ENCODE data around the gene SETBP1.

DNA sequence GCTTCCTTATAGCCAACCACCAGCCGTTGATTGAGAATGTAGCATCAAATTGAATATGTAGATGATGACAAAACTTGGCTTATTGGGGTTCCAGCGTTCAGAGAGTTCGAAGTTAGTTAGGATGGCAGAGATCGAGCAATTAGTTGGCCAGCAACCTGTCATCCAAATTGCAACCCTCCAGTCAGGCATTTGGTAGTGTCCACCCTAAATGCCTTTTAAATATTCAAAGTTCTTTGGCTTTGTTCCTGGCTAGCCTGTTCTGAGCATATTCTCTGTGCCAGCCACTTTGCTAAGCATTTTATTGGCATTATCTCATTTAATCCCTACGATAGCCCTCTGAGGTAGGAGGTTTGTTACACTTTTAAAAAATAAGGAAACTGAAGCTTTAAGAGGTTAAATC, 342.8 kb downstream of the SETBP1 start:
- TF ChIP-seq, protein P1, sequence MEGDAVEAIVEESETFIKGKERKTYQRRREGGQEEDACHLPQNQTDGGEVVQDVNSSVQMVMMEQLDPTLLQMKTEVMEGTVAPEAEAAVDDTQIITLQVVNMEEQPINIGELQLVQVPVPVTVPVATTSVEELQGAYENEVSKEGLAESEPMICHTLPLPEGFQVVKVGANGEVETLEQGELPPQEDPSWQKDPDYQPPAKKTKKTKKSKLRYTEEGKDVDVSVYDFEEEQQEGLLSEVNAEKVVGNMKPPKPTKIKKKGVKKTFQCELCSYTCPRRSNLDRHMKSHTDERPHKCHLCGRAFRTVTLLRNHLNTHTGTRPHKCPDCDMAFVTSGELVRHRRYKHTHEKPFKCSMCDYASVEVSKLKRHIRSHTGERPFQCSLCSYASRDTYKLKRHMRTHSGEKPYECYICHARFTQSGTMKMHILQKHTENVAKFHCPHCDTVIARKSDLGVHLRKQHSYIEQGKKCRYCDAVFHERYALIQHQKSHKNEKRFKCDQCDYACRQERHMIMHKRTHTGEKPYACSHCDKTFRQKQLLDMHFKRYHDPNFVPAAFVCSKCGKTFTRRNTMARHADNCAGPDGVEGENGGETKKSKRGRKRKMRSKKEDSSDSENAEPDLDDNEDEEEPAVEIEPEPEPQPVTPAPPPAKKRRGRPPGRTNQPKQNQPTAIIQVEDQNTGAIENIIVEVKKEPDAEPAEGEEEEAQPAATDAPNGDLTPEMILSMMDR (IDR thresholded peaks at IDR 0.05), result no peak
- no peak for TF ChIP-seq POLR2A (IDR thresholded peaks at IDR 0.05)
